GM12878 (cell line): ENCODE data around the gene CTXN1.

Experiments
- POLR2A ChIP-seq: IDR thresholded peaks from 2 replicates; pipeline ENCODE4 v1.6.1; 2011; ENCODE audit warnings: low read depth, mild to moderate bottlenecking, low read length
- ZNF384 ChIP-seq: IDR thresholded peaks from 2 replicates; pipeline ENCODE4 v1.6.1; 2012; ENCODE audit warnings: low read depth, mild to moderate bottlenecking, low read length, improper control_type of control experiment, borderline replicate concordance
- TF ChIP-seq, protein P1 (sequence below), 3 experiments: IDR thresholded peaks in 2 of 3; conservative IDR thresholded peaks in 1 of 3; 2 replicates each; pipeline ENCODE4 v1.5.1; 2011; ENCODE audit warnings: low read depth in 3 of 3, low read length in 3 of 3, mild to moderate bottlenecking in 3 of 3, control low read depth in 2 of 3, moderate library complexity in 2 of 3, inconsistent platforms in 1 of 3, mixed read lengths in 1 of 3; ENCODE audit not compliant: control insufficient read depth in 2 of 3, insufficient read depth in 1 of 3; ENCODE audit errors: extremely low read depth in 1 of 3

DNA sequence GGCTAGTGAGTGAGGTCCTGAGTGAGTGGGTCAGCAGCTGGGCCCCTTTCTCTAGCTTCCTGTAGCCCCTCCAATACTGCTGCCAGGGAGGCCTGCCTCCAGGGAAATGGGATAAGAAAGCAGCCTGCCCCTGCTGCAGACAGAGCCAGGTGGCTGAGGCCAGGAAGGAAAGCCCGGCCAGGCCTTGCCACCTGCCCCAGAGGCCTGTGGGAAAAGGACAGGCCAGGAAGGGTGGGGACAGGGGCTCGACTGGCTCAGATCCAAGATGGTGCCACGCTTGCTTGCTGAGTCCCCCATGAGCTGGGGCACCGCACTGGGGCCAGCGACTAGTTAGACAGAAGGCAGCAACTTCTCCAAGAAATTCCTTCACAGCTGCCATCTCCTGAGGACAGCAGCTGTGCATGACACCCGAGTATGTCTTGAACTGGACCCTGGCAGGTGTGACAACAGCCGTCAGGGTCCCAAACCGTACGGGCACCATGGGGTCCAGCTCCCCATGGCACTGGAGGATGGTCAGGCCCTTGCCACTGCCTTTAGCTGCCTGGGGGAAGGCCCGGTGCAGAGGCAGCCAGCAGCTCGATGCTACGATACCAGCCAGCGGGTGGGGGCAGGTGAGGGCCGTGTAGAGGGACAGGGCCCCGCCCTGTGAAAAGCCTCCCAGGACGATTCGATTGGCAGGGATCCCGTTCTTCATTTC, 46.7 kb downstream of the CTXN1 start:
- TF ChIP-seq ZNF384 (no peak), POLR2A (no peak)
- TF ChIP-seq, protein P1, sequence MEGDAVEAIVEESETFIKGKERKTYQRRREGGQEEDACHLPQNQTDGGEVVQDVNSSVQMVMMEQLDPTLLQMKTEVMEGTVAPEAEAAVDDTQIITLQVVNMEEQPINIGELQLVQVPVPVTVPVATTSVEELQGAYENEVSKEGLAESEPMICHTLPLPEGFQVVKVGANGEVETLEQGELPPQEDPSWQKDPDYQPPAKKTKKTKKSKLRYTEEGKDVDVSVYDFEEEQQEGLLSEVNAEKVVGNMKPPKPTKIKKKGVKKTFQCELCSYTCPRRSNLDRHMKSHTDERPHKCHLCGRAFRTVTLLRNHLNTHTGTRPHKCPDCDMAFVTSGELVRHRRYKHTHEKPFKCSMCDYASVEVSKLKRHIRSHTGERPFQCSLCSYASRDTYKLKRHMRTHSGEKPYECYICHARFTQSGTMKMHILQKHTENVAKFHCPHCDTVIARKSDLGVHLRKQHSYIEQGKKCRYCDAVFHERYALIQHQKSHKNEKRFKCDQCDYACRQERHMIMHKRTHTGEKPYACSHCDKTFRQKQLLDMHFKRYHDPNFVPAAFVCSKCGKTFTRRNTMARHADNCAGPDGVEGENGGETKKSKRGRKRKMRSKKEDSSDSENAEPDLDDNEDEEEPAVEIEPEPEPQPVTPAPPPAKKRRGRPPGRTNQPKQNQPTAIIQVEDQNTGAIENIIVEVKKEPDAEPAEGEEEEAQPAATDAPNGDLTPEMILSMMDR (IDR thresholded peaks at IDR 0.05 in 2 of 3, conservative IDR thresholded peaks at IDR 0.05 in 1 of 3; ENCODE audit: control insufficient read depth in 2 of 3, extremely low read depth in 1 of 3, insufficient read depth in 1 of 3, low read depth in 3 of 3, low read length in 3 of 3): no peak
